NCI-H2107 treated with DMSO at 0.1 percent for 48 hours (cell line): Measurements from ENCODE around the gene YTHDF1.
"Not testable (repeated sequence)": the region's sequence is repeated elsewhere in the genome, so short reads cannot be mapped to it uniquely, and the experiment has no call there.

Experiments
- DNase-seq: peaks from one replicate; lab custom pipeline; 2025; ENCODE audit not compliant: unreplicated experiment; lab: John Stamatoyannopoulos, UW

YTHDF1 gene

DNA sequence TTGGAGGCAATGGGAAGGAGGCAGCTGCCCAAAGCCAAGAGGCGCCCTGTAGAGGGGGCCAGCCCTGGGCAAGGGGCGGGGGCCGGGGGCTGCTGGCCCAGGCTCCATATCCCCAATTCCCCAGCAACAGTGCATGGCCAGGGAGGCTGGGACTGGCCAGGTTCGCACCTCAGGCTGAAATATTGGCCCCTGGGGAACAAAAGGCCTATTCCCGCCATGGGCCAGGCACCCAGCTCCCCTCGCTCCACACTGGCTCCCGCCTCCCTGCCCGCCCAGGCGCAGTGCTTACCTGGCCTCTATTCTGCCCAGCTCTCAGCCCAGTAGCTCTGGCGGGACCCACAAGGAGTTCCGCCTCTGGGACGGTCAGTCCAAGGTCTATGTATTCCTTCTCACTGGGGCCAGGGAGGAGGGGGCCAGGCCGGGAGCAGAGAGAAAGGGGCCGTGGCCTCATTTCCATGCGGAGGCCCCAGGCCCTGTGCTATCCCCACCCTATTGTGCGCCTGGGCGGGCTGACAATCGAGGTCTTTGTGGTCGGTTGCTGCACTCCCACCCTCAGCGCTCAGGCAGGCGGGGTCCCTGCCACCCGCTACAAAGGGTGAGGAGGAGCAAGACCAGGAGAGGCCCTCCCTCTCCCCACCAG lies 42.3 kb downstream of the YTHDF1 start:
- DNase-seq, result no peak

DNA sequence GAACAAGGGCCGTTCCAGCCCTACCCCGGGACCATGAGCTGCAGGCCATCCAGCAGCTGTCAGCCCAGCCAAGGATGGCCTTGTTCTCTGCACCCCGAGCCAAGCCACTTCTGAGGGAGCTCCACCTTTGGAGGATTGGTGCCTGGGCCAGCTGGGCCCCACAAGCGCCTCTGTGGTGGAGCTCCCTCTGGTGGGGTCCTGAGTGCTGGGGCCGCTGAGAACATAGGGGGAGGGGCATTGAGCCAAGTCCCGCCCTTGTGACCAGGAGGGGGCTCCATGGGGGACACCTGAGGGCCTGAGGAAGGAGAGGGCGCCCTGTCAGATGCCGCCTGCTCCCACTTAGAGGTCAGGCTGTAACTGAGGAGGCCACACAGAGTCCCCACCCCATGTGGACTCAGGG lies 43.2 kb downstream of the YTHDF1 start:
- no peak for DNase-seq

DNA sequence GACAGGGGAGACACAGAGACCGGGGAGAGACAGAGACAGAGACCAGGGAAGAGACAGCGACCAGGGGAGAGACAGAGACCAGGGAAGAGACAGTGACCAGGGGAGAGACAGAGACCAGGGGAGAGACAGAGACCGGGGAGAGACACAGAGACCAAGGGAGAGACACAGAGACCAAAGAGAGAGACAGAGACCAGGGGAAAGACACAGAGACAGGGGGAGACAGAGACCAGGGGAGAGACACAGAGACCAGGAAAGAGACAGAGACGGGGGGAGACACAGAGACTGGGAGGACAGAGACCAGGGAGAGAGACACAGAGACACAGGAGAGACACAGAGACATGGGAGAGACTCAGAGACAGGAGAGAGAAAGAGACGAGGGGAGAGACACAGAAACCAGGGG lies 43.9 kb downstream of the YTHDF1 start:
- DNase-seq, result no peak

DNA sequence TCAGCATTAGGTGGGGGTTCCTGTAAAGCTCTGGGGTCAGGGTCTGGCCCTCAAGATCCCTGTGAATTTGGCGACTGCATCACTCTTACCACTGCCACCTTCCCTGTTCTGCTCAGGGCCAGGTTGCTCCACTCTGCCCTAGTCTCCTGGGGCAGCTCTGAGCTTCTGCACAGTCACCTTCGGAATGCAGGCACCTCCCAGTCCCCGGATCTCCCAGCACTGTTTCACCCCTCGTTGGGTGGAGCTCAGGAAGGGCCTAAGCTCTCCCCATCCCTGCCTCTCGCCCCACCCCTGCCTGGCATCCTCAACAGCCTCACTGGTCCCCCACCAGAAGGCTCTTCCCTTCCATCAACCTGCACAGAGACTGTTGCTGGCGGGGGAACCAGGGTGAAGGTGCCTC lies 46.2 kb downstream of the YTHDF1 start:
- no peak for DNase-seq

DNA sequence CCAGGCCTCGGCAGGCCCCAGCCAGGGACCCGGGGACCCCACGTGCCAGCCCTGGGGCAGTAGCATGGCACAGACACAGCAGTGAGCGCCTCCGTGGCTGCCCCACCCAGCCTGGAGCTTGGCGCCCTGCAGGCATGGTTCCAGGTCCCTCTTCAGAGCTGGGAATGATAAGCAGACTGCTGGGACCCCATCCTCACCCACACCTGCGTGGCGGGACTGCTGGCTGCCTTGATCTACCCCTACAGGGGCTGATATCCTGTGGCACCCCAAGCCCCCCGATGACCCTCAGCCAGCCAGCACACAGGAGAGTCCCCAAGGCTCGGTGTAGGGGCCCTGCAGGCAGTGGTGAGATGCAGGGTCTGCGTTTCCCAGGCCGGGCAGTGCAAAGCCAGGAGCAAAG lies 47.1 kb downstream of the YTHDF1 start:
- no peak for DNase-seq

DNA sequence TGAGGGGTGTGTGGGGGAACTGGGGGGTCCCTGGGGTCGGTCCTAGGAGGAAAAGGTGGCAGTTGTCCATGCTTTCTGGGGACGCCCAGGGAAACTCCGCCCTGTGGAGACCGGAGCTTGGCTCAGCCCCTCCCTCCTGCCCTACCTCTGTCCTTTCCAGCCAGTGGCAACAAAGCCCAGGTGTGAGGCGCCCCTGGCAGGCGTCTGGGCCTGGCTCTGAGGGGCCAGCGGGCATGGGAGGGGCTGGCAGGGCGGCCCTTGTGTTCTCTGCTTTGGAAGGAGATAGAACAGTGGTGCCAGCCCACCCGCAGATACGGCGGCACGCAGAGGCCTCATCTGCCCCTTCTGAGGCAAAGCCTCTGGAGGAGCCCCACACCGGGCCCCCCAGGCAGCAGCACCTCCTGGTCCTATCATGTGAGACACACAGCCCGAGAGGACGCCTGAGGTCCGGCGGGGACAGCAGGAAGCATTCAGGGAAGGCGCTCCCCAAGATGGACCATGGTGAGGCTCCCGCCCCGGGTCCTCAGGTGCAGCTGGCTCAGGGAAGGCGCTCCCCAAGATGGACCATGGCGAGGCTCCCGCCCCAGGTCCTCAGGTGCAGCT lies 47.9 kb downstream of the YTHDF1 start:
- DNase-seq, result no peak

DNA sequence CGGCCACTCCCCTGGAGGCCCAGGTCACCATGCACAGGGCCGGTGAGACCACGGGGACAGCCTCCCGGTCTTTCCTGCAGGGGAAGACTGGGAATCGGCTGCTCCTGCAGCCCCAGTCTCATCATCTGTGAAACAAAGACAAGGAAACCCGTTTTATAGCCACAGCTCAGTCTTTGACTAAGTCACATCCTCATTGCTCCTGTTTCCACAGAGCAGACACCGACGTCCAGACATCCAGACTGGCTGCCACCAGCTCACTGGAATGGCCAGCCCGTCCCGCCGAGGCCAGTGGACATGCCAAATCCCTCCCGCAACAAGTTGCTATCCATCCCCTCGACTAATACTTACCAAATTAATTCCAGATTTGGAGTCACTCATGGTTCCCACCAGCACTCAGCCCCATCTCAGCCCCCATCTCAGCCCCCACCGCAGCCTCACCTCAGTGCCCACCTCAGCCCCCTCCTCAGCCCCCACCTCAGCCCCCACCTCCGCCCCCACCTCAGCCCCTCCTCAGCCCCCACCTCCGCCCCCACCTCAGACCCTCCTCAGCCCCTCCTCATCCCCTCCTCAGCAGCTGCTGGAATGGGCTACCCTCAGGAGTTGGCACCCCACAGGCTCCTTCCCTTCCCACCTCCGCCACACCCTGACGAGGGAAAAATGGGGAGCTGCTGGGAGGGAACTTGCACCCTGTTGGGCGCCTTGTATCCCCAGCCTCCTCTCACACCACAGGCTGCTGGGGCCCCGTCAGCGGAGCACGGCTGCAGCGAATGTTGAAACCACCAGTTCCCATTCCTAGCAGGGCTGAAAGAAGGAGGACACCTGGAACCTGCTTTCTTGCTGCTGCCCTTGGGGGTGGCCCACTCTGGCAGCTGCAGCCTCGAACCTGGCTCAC lies 48.7 kb downstream of the YTHDF1 start:
- no peak for DNase-seq

DNA sequence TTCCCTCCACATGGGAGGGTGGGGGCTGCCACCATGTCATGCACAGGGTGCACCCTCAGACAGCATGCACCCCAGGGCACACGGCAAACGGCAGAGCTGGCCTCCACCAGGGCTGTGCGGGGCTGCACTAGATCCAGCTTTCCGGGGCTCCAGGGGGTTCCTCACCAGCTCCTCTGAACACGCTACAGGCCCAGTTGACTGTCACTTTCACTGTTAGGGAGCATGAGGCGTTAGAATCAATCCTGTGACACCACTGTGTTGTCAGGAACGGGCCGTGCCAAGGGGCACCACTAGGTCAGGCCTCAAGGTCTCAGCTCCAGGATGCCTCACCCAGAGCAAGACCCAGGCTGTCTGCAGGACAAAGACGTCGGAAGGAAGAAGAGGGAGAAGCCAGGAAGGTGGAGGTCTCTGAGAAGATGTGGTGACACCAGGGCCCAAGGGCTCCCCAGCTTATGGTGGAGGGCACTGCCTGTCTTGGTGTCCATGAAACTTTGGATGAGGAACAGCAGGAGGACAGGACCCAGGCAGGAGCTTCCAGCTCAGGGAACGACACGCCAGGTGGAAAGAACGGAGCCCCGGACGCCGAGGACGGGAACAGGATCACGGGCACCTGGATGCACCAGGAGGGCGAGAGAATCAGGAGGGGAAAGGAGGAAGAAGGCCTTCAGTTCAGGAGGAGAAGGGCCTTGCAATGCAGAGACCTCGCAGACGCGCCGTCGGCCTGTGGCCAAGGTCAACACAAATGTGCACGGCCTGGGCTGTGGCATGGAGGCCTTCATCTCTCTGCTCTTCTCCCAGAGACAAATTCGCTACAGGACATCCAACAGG lies 49.5 kb downstream of the YTHDF1 start:
- no peak for DNase-seq

DNA sequence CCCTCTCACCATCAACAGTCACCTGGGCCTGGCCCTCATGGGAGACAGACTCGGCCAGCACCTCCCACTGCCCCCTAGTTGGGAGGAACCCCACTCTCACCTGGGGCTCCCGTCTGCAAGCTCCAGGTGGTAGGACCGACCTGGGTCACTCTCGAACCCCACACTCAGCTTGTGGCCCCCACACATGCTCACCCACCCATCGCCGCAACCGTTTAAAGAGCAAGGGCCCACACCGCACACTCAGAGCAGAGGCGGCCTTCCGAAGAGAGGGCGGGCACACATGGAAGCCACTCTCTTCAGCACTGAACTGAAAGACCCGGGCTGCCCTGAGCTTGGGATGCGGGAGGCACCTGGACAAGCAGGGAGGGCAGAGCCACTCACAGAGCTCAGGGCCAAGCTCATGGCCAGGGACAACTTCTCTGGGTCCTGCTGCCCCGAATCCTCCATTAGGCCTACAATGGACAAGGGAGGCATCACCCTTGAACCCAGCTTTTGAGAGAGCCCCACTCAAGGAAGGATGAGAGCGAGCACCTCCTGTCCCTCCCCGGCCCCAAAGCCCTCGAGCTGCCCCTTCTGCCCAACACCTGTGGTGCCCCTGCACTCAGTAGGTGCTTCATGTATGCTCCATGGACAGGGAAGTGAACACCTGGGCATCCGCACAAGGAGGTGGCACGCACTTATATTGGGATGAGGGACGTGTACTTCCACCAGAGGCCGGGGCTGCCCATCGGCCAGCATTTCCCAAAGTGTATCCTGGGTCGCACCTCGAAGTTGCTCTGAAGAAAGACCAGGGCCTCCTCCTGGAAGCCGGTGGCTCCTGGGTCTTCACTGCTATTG lies 50.4 kb downstream of the YTHDF1 start:
- no peak for DNase-seq

DNA sequence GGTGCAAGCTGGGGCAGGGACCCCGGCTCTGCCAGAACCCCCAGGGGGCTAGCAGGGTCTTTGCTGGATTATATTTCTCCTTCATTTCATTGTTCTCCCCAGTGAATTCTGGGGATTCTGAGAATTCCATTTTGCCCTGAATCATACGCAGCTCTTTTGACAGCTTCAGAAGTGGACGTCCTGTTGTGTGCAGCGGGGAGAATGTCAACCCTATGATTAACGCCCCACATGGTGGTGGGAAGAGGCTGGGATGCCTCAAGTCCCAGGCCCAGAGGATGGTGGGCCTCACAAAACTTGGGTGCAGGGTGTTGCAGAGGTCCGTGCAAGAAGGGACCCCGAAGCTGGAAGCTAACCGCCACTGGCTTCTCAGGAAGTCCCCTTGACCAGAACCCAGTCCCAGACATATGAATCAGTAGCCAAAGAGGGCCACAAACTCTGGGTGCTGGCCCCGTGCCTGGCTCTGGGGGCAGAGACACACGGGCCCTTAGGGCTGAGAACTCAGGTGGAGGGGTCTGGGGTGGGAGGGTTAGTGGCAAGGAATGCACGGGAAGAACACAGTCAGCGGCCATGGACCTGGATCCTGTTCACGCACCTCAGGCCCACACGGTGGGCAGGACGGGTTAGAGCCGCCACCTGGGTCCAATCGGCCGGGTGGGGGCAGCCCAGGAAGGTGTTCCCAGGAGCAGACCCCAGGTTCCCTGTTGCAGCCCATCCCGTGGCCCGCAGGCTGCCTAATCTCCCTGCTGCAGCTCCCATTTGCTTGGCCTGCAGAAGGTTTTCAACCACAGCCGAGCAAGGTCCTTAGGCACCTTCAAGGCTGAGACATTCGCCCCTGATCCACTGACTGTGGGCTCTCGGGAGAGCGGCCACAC lies 51.2 kb downstream of the YTHDF1 start:
- no peak for DNase-seq

DNA sequence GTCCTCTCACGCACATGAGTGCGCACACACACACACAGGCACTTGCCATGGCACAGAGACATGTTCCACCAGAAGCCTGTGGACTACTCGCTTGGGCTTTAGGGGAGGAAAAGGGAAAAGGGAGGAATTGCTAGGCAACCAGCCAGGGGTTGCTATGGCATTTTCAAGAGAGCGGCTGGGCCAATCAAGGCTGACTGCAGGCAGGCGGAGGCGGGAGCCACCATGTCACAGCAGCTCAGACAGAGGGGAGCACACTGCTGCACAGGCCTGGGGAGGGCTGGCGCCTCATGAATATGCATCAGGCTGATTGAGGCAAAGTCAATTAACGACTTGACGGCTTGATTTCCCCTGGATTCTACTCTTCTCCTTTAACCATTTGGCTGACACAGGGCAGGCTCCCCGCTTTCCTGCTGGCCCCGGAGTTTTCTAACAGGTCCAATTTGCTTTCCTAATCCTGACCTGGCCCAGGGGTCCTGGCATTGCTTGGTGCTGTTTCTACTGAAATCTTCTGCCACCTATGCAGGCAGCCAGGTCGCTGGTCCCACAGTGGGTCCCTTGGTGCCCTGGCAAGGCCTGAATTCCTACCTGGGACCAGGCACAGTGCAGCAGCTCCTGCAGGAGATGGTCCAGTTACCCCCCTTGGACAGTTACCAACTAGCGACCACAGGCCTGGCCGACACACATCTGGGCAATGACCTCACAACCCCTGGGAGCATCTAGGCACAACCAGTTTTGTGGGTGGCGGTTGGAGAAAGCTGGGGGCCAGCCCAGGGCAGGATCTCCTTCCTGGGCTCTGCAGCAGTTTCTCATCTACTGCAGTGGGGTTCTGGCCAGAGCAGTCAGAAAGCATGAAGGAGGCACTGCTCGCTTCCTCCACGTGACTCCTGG lies 52.1 kb downstream of the YTHDF1 start:
- DNase-seq, result no peak

DNA sequence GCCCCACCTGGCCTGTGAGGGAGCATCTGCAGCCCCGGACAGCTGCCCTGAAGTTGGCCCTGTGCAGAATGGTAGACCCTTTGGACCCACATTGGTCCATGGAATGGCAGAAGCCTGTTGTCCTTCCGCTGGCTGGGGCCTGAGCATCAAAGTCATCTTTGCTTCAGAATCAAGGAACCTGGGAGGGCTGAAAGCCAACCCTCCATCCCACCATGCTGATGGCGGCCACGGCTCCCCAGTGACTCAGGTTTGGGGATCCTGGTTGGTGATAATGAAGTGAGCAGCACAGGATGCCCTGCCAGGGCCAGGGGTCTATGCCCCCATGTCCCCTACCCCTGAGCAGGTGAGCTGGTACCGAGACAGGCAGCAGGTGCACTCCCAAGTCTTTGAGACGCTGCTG lies 52.8 kb downstream of the YTHDF1 start:
- DNase-seq, result no peak

DNA sequence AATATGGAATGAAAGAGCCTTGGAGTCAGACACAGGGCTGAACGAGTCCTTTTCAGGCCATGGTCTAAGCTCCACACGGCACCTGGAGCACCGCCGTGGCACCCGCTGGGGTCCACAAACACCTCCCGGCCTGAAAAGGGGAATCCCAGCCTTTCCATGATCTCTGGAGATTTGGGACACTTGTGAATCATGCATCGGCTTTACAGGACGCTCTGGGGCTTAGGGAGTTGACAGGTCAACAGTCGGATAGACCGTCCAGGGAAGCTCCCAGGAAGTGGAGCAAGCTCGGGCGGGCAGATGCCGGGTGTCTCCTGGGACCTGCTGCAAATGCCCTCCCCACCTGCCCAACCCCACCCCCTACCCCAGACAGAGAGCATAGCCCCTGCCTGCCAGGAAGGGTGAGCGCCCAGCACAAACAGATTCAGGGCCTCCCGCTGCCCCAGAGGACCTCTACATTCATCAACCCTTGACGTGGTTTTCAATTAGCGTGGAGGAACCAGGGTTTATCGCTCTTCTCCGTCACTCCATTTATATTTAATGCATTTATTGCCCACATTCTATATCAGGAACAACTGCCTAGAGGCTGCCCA lies 53.6 kb downstream of the YTHDF1 start:
- DNase-seq, result no peak

DNA sequence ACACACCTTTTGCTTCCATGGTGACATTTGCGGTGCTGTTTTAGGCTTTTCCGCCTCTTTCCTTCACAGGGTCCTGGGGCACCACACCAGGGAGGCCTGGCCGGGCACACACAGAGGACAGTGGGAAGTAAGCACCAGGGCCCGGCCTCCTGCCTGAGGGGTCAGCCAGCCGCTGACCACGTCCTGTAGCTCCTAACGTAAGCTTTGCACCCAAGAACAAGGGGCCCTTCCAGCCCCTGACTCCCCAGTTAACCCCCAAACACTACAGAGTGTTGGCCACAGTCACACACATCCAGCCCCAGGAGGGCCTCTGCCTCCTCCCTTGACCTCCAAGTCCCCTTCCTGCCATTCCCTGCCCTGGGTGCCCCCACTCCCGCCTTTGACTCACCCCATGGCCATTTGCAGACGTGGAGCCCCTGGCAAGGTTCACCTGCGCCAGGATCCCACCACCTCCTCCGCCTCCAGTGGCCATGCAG lies 54.7 kb downstream of the YTHDF1 start:
- no peak for DNase-seq

DNA sequence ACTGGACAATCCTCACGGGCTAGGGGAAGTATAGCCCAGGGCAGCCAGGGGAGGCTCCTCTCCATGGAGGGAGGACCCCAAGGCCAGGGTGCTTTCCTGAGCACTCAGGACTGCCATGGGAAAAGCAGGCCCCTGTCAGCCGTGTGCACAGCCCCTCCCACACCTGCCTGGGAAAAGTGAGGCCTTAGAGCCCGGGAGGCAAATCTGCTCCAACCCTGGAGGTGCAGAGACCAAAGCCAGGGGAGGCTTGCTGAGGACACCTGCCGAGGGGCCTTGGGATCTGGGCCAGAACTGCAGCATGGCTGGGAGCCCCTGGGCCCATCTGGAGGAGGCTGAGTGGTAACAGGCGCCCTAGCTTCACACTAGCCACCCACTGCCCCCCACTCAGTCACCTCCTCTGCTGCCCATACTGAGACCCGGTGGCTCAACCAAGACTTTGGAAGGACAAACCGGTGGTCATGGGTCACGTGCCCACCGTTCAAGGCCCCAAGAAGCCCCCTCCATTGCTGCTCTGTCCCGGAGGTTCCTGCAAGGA lies 55.2 kb downstream of the YTHDF1 start:
- no peak for DNase-seq

DNA sequence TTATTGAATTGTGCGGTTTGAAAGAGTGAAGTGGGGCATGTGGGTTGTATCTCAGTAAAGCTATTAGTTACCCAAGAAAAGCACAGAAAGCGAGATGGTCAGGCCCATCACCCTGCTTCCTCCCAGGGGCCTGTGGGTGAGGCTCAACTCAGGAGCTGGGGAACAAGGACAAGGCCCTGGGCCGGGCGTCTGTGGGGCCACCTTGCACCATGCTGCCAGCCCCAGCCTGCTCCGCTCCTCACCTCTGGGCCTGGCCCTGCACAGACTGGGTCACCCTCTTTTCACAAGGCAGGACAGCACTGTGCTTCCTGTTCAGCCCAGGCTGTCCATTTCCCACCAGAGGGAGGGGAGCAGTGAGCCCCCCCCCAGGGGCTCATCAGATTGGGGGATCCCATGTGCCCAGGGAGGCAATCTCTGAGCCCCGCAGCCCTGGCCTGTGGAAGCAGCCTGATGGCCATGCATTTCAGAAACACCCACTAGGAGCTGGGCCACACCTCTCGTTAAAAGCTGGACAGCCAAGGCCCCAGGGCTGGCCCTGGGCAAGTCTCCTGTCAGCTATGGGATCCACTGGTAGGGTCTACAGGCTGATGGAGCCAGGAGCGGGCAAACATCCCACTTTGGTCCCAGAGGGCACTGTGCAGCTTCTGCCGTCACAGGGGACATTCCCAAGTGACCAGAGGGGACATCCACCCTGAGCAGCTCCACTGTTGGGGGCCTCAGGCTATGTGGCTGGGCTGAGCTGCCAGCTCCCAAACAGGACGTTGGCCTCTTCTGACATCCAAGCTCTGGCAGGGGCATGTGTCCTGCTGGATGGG lies 55.9 kb downstream of the YTHDF1 start:
- DNase-seq, result no peak

DNA sequence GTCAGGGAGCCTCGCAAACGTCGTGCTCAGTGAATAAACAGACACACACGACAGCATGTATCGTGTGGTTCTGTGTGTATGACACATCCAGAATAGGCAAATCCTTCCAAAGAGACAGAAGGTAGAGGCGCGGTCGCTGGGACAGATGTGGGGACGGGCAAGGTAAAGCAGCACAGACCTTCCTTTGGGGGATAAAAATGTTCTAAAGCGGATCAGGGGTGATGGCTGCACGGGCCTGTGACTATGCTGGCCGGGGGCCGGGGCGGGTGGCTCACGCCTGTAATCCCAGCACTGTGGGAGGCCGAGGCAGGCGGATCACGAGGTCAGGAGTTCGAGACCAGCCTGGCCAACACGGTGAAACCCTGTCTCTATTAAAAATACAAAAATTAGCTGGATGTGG lies 56.7 kb downstream of the YTHDF1 start:
- DNase-seq, result not testable (repeated sequence)
